Thyroid gland (tissue), 4 donors: ENCODE results near the gene SLCO2B1.

Experiments used
- POLR2A ChIP-seq, 2 donors: fragments of 450-650 bp; IDR thresholded peaks; one replicate each; pipeline ENCODE4 v1.6.1; 2017; ENCODE audit warnings: antibody characterized with exemption in 2 of 2, mild to moderate bottlenecking in 2 of 2, moderate library complexity in 1 of 2
- TF ChIP-seq, protein P1 (sequence below), 6 experiments: fragments of 200-600 bp in 3 of 6; fragments of 450-650 bp in 3 of 6; sonication (generic) in 3 of 6; IDR thresholded peaks; one replicate each; pipeline ENCODE4 v1.5.1; 2016 to 2019; ENCODE audit warnings: antibody characterized with exemption in 6 of 6, mild to moderate bottlenecking in 2 of 6, inconsistent platforms in 1 of 6, moderate library complexity in 1 of 6

DNA sequence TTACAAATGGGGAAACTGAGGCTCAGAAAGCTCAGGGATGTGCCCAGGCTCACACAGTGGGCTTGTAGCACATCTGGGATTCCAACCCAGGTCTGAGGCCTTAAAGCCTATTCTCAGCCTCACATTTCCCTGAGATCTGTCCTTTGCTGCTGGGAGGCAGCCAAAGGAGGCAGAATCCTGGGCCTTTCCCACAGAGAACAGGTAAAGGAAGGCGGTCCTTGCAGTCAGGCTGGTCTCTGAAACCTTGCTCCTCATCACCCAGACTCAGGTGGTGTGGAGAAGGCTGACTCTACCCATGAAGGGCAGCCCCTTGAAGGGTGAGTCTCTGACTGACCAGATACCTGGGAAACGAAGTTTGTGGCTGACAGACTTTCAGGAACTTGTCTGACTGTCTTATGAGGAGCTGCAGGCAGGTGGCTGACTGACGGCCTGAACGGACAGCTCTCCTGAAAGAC is 7.8 kb downstream of the SLCO2B1 start:
- TF ChIP-seq, protein P1, sequence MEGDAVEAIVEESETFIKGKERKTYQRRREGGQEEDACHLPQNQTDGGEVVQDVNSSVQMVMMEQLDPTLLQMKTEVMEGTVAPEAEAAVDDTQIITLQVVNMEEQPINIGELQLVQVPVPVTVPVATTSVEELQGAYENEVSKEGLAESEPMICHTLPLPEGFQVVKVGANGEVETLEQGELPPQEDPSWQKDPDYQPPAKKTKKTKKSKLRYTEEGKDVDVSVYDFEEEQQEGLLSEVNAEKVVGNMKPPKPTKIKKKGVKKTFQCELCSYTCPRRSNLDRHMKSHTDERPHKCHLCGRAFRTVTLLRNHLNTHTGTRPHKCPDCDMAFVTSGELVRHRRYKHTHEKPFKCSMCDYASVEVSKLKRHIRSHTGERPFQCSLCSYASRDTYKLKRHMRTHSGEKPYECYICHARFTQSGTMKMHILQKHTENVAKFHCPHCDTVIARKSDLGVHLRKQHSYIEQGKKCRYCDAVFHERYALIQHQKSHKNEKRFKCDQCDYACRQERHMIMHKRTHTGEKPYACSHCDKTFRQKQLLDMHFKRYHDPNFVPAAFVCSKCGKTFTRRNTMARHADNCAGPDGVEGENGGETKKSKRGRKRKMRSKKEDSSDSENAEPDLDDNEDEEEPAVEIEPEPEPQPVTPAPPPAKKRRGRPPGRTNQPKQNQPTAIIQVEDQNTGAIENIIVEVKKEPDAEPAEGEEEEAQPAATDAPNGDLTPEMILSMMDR (IDR thresholded peaks at IDR 0.05): no peak
- TF ChIP-seq POLR2A (IDR thresholded peaks at IDR 0.05): no peak
